Large intestine (tissue), 3 donors: ENCODE data around the gene GRIN3A. TPM values are rescaled to one million over a fixed set of nuclear protein-coding genes. Genes with fewer than 3 reads are reported as not detected.
A peak's percentile ranks its signal among the peaks of the same experiment; 100 is the strongest.
"Not testable (repeated sequence)": the region's sequence is repeated elsewhere in the genome, so short reads cannot be mapped to it uniquely, and the experiment has no call there.

Experiments used
- DNase-seq, 2 donors: peaks; one replicate each; pipeline versions ENCODE4 v3.0.0 to v3.0.0-alpha.2; 2013
- H3K27ac ChIP-seq: one replicate; pipeline ENCODE4 v1.5.1; 2013; ENCODE audit warnings: low read length
- H3K27me3 ChIP-seq: 2 replicates; pipeline ENCODE4 v1.6.1; 2013; ENCODE audit warnings: low read length; ENCODE audit not compliant: control insufficient read depth, insufficient read depth
- H3K36me3 ChIP-seq: 2 replicates; pipeline ENCODE4 v1.6.1; 2013; ENCODE audit warnings: low read length; ENCODE audit not compliant: control insufficient read depth, insufficient read depth
- H3K4me1 ChIP-seq: one replicate; pipeline ENCODE4 v1.6.1; 2013; ENCODE audit warnings: low read length; ENCODE audit not compliant: control insufficient read depth, insufficient read depth
- H3K4me3 ChIP-seq: one replicate; pipeline ENCODE4 v1.5.1; 2013; ENCODE audit warnings: low read length
- H3K9me3 ChIP-seq: one replicate; pipeline ENCODE4 v1.6.1; 2013; ENCODE audit warnings: mild to moderate bottlenecking, low read depth, low read length, moderate library complexity; ENCODE audit not compliant: control insufficient read depth
- WGBS: methylation state at CpG from one replicate; pipeline ENCODE4 v1.1.5; 2013; ENCODE audit warnings: low lambda C conversion rate; ENCODE audit not compliant: insufficient coverage; 5-methylcytosine and 5-hydroxymethylcytosine counted together
- polyA plus RNA-seq: library from polyadenylated mRNA; unstranded; fragments of 120-200 nt; gene quantifications from one replicate; pipeline ENCODE4 v1.2.1, GENCODE V29; 2013

The GRIN3A gene
- polyA plus RNA-seq, 1 donor, result 0.30 TPM

DNA sequence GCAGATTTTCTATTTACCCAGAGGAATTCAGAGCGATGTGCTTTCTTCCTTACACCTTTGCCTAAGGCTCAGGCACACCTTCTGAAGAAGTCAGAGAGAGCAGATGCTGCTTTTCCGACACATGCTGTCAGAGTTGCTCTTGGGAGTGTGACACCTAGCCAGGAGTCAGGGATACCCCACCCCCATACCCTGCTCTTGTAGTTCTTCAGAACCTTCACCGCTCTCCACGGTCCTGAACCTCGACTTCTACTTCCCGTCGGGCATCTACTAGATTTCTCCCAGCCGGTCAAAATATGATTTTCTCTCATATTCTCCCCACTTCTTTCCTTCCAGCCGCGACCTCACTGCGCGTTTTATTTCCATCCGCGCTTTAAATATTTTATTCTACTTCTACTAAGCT is 1.7 kb downstream of the GRIN3A start:
- Histone ChIP-seq H3K4me1 (peaks cover 2% of the 10 kb centered on the region), H3K9me3 (peaks cover 8% of the 10 kb centered on the region), H3K4me3 (no peak overlapping the region), H3K36me3 (no peaks in the 10 kb centered on the region), H3K27me3 (peaks cover 61% of the 10 kb centered on the region), H3K27ac (no peak overlapping the region)
- 7% methylated on average over 10 of the region's 14 CpGs for WGBS
- DNase-seq, result peak in 1 of 2 donors; percentile 26

- no peak overlapping the region for H3K27ac ChIP-seq
- DNase-seq, result no peak
- H3K4me1 ChIP-seq, result no peaks in the 10 kb centered on the region
- no CpG with 5 or more reads among the region's 1 CpG for WGBS
- H3K36me3 ChIP-seq, result no peaks in the 10 kb centered on the region
- peaks cover 15% of the 10 kb centered on the region for H3K27me3 ChIP-seq
- no peak overlapping the region for H3K4me3 ChIP-seq
- no peaks in the 10 kb centered on the region for H3K9me3 ChIP-seq
Measured at GRCh38 chr9:101731429-101731828, 7.0 kb downstream of the GRIN3A start.

- H3K27me3 ChIP-seq, result peaks cover 2% of the 10 kb centered on the region
- H3K27ac ChIP-seq, result no peak overlapping the region
- no peak overlapping the region for H3K4me3 ChIP-seq
- 80% methylated on average over 1 of the region's 4 CpGs for whole genome bisulfite sequencing
- no peaks in the 10 kb centered on the region for H3K9me3 ChIP-seq
- peak in 1 of 2 donors; percentile 9 for DNase-seq
- no peaks in the 10 kb centered on the region for H3K36me3 ChIP-seq
- H3K4me1 ChIP-seq, result no peaks in the 10 kb centered on the region
Measured at GRCh38 chr9:101727612-101728524, 10.6 kb downstream of the GRIN3A start.

GRCh38 chr9:101724271-101724670 is 14.2 kb downstream of the GRIN3A start:
- not testable (repeated sequence) for H3K36me3 ChIP-seq, H3K27me3 ChIP-seq, H3K4me1 ChIP-seq, H3K27ac ChIP-seq, H3K4me3 ChIP-seq, DNase-seq, H3K9me3 ChIP-seq
- WGBS, result no CpG with 5 or more reads among the region's 30 CpGs

GRCh38 chr9:101718192-101718591 is 20.3 kb downstream of the GRIN3A start:
- 83% methylated on average over 1 of the region's 2 CpGs for WGBS
- H3K4me3 ChIP-seq, result no peak overlapping the region
- H3K36me3 ChIP-seq, result no peaks in the 10 kb centered on the region
- H3K27ac ChIP-seq, result no peak overlapping the region
- no peaks in the 10 kb centered on the region for H3K27me3 ChIP-seq
- DNase-seq, result no peak
- no peaks in the 10 kb centered on the region for H3K4me1 ChIP-seq
- H3K9me3 ChIP-seq, result no peaks in the 10 kb centered on the region

DNA sequence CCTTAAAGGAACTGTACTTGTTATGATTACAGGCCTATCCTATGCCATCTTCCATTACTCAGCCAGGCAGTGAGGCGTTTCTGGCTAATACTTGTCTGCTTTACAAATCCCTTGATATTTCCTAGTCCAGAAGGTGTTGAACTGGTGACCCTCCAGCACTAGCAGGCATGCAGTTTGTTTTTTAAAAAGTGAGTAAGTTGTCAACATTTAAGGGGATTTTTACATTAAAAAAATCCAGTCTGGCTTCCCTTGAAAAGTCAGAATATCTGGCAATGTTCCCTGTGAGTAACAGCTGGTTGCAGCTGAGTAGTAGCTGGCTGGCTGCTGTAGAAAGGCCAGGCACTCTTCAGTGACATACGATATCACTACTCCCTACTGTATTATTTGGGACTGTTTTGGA is 21.8 kb downstream of the GRIN3A start:
- H3K4me3 ChIP-seq, result no peak overlapping the region
- no peaks in the 10 kb centered on the region for H3K36me3 ChIP-seq
- WGBS, result no CpG with 5 or more reads among the region's 2 CpGs
- no peaks in the 10 kb centered on the region for H3K9me3 ChIP-seq
- no peak for DNase-seq
- no peaks in the 10 kb centered on the region for H3K4me1 ChIP-seq
- no peak overlapping the region for H3K27ac ChIP-seq
- peaks cover 2% of the 10 kb centered on the region for H3K27me3 ChIP-seq

DNA sequence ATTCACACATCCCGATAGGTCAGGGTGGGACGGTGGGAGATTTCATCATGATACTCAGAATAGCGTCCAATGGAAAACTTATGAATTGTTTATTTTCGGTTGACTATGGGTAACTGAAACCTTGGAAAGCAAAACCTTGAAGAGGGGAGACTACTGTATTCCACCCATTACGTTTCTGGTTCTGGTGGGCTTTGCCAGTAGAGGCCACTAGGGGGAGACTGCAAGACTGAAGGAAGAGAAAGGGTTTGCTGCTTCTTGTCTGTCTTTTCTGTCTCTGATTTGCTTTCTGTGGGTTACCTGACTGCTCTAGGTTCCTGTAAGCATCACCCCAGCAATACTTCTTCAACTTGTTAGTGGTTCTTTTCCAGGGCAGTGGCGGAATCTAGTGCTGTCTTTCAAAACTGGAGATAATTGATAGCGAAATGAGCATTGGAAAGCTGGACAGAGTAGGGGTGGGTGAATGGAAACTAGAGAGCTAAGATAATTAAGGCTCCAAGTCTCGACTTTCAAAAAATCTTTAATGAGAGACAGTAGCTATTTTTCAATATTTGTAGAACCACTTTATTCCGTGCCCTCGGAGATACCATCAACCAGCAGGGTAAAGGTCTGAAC is 27.0 kb downstream of the GRIN3A start:
- no peak overlapping the region for H3K4me3 ChIP-seq
- H3K9me3 ChIP-seq, result no peaks in the 10 kb centered on the region
- H3K27ac ChIP-seq, result no peak overlapping the region
- peaks cover 2% of the 10 kb centered on the region for H3K27me3 ChIP-seq
- H3K4me1 ChIP-seq, result no peaks in the 10 kb centered on the region
- no peaks in the 10 kb centered on the region for H3K36me3 ChIP-seq
- no peak for DNase-seq
- 87% methylated on average over 3 of the region's 10 CpGs for WGBS

DNA sequence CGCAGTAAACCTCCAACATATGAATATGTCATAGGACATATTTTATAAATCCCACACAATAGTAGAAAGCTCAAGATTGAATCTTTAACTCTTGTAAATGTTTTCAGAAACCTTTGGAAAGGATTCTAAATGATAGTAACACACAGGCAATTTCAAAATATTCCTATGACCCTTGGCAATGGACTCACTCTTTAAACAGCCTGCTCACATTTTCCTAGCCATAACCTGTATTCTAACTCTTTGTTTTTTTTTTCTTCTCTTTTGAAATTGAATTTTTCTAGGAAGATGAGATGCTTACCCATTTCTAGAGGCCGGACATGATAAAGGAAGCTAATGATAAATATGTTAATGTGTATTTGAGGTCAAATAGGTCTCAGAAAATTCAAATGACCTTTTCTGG is 29.6 kb downstream of the GRIN3A start:
- 100% methylated on average over 1 of the region's 2 CpGs for WGBS
- Histone ChIP-seq H3K27ac (no peak overlapping the region), H3K36me3 (no peaks in the 10 kb centered on the region), H3K9me3 (no peaks in the 10 kb centered on the region), H3K4me3 (no peak overlapping the region), H3K4me1 (peaks cover 5% of the 10 kb centered on the region), H3K27me3 (peaks cover 2% of the 10 kb centered on the region)
- no peak for DNase-seq

DNA sequence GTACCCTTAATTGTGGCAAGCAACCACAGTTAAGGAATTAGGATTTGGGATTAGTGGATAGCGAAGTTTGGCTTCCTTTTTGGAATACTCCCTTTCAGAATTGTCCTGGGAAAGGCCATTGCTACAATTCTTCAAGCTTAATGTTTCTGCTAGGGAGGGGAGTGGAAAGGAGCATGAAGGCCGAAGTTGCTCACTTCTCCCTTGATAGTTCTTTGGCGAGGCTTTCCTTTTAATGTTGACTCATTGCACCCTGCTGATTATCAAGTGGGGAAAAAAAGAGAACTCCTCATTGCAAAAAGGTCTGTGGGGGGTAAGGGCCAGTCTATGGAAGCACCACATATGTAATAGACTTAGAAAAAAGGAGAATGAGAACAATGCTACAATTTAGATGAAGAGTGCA is 30.7 kb downstream of the GRIN3A start:
- Histone ChIP-seq H3K9me3 (no peaks in the 10 kb centered on the region), H3K27me3 (peaks cover 2% of the 10 kb centered on the region), H3K36me3 (no peaks in the 10 kb centered on the region), H3K27ac (no peak overlapping the region), H3K4me1 (peaks cover 5% of the 10 kb centered on the region), H3K4me3 (no peak overlapping the region)
- no CpG with 5 or more reads among the region's 3 CpGs for WGBS
- DNase-seq, result no peak

DNA sequence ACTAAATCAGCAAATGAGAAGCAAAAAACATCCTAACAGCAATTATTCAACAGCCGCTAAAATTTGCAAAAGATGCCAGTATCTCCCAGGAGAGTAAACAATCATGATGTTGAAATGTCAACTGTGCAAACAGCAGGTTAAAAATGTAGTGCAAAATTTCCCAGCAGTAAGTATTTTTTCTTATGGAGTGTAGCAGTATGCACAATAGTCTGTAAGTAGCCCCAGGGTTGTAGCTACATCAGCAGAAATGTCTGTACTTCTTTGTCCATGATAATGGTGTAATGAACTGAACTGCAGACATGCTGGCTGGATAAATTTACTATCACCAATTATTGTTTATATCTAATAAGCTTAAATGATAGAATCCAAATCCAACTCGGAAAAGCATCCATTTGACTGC is 31.4 kb downstream of the GRIN3A start:
- Histone ChIP-seq H3K27ac (peak overlapping the region; percentile 4), H3K4me3 (no peak overlapping the region), H3K36me3 (no peaks in the 10 kb centered on the region), H3K27me3 (no peaks in the 10 kb centered on the region), H3K9me3 (no peaks in the 10 kb centered on the region), H3K4me1 (peaks cover 5% of the 10 kb centered on the region)
- WGBS, result no CpG with 5 or more reads among the region's 2 CpGs
- DNase-seq, result peak in 1 of 2 donors; percentile 8
